K562 (cell line): ENCODE results near the gene MEF2B. TPM values are rescaled to one million over a fixed set of nuclear protein-coding genes. Genes with fewer than 3 reads are reported as not detected.
A peak's percentile ranks its signal among the peaks of the same experiment; 100 is the strongest.

Experiments
- EP400 ChIP-seq: fragments of 450-650 bp; IDR thresholded peaks from 2 replicates; pipeline ENCODE4 v1.6.1; 2017; ENCODE audit warnings: antibody characterized with exemption, mild to moderate bottlenecking, moderate library complexity
- ETV6 ChIP-seq, 3 experiments: fragments of 150-350 bp in 1 of 3; sonication (generic) in 1 of 3; formaldehyde crosslinking in 1 of 3; IDR thresholded peaks; 2 replicates each; pipeline versions ENCODE4 v1.6.1 to v1.8.0; 2014 to 2022; ENCODE audit warnings: borderline replicate concordance in 2 of 3, low read depth in 2 of 3, antibody characterized with exemption in 1 of 3, low read length in 1 of 3, mild to moderate bottlenecking in 1 of 3, missing genetic modification reagents in 1 of 3
- HNRNPL ChIP-seq: fragments of 200-400 bp; formaldehyde crosslinking; IDR thresholded peaks from 2 replicates; pipeline ENCODE4 v1.6.1; 2017; ENCODE audit warnings: low read depth, mild to moderate bottlenecking, low read length
- POLR2B ChIP-seq: fragments of 450-650 bp; IDR thresholded peaks from 2 replicates; pipeline ENCODE4 v1.6.1; 2018; ENCODE audit warnings: low read depth; ENCODE audit not compliant: partially characterized antibody
- POLR3G ChIP-seq: IDR thresholded peaks from 2 replicates; pipeline ENCODE4 v1.6.1; 2011; ENCODE audit not compliant: insufficient read length, insufficient replicate concordance; ENCODE audit errors: extremely low read depth
- RBM15 ChIP-seq: fragments of 200-400 bp; formaldehyde crosslinking; IDR thresholded peaks from 2 replicates; pipeline ENCODE4 v1.6.1; 2018; ENCODE audit warnings: mild to moderate bottlenecking, low read length, moderate library complexity; ENCODE audit not compliant: insufficient read depth
- RFX1 ChIP-seq: fragments of 450-650 bp; IDR thresholded peaks from 2 replicates; pipeline ENCODE4 v1.6.1; 2016; ENCODE audit warnings: mild to moderate bottlenecking, moderate library complexity
- RFX7 ChIP-seq: fragments of 250-450 bp; sonication (Bioruptor Pico); IDR thresholded peaks from 2 replicates; pipeline ENCODE4 v1.5.1; 2021; ENCODE audit warnings: mild to moderate bottlenecking
- SAP30 ChIP-seq: fragments of 200-600 bp; sonication (generic); IDR thresholded peaks from 2 replicates; pipeline ENCODE4 v1.6.1; 2012; ENCODE audit warnings: borderline replicate concordance, low read depth, mild to moderate bottlenecking, moderate library complexity, low read length, control low read depth, inconsistent platforms; ENCODE audit not compliant: insufficient read depth, poor library complexity, severe bottlenecking
- SMAD2 ChIP-seq: fragments of 150-350 bp; IDR thresholded peaks from 2 replicates; pipeline ENCODE4 v1.6.1; 2014; ENCODE audit warnings: low read depth, mild to moderate bottlenecking, low read length
- SRF ChIP-seq, 2 experiments: fragments of 250-450, 450-650 bp in 1 of 2; sonication (Bioruptor Pico) in 1 of 2; sonication (generic) in 1 of 2; formaldehyde crosslinking; IDR thresholded peaks; 2 replicates each; pipeline versions ENCODE4 v1.5.0 to v1.5.1; 2020 to 2022; ENCODE audit warnings: mild to moderate bottlenecking in 1 of 2, missing genetic modification reagents in 1 of 2
- TEAD1 ChIP-seq, 2 experiments: fragments of 450-650 bp in 1 of 2; sonication (generic) in 1 of 2; formaldehyde crosslinking; IDR thresholded peaks; 2 replicates each; pipeline versions ENCODE4 v1.4.0 to v1.8.0; 2020 to 2022; ENCODE audit warnings: mild to moderate bottlenecking in 2 of 2, missing genetic modification reagents in 1 of 2
- TEAD4 ChIP-seq, 2 experiments: sonication (generic) in 1 of 2; formaldehyde crosslinking in 1 of 2; IDR thresholded peaks; 2 replicates each; pipeline versions ENCODE4 v1.6.1 to v1.8.0; 2012 to 2022; ENCODE audit warnings: borderline replicate concordance in 1 of 2, inconsistent platforms in 1 of 2, low read length in 1 of 2, mild to moderate bottlenecking in 1 of 2, missing genetic modification reagents in 1 of 2
- ZBTB8A ChIP-seq: fragments of 450-650 bp; IDR thresholded peaks from 2 replicates; pipeline ENCODE4 v1.6.1; 2018; ENCODE audit warnings: mild to moderate bottlenecking, moderate library complexity; ENCODE audit not compliant: partially characterized antibody
- ZNF239 ChIP-seq: fragments of 250-450 bp; sonication (Bioruptor Pico); IDR thresholded peaks from 2 replicates; pipeline ENCODE4 v1.4.0; 2020; ENCODE audit warnings: mild to moderate bottlenecking
- ZNF384 ChIP-seq: IDR thresholded peaks from 2 replicates; pipeline ENCODE4 v1.6.1; 2012; ENCODE audit warnings: low read depth, low read length, improper control_type of control experiment
- ZNF780A ChIP-seq: fragments of 250-450 bp; sonication (Bioruptor Pico); IDR thresholded peaks from 2 replicates; pipeline ENCODE4 v1.5.0; 2021; ENCODE audit warnings: mild to moderate bottlenecking
- ZSCAN32 ChIP-seq: fragments of 450-650 bp; formaldehyde crosslinking; IDR thresholded peaks from 2 replicates; pipeline ENCODE4 v1.4.0; 2020; ENCODE audit warnings: mild to moderate bottlenecking, moderate library complexity
- ZZZ3 ChIP-seq: fragments of 450-650 bp; IDR thresholded peaks from 2 replicates; pipeline ENCODE4 v1.6.1; 2016; ENCODE audit warnings: antibody characterized with exemption, mild to moderate bottlenecking, moderate library complexity
- polyA plus RNA-seq, 8 experiments: library from polyadenylated mRNA; depleted of rRNA in 4 of 8; stranded (reverse) in 5 of 8; unstranded in 3 of 8; fragments of >200 nt; fragmentation: Nextera tagmentation in 2 of 8; fragmentation: Illumina TruSeq in 1 of 8; extraction: Ambion mirVana in 2 of 8; extraction: Trizol in 1 of 8; gene quantifications; 2 replicates each; pipeline versions ENCODE4 v1.2.1 to v1.2.3, GENCODE V29; 2011 to 2014; ENCODE audit warnings: inconsistent platforms in 1 of 8, missing spikeins in 1 of 8
- total RNA-seq, 7 experiments: library from RNA; depleted of rRNA in 6 of 7; stranded (reverse); fragments of >200 nt in 6 of 7; fragmentation: Illumina TruSeq in 2 of 7; extraction: Trizol in 2 of 7; gene quantifications; 2 replicates each; pipeline versions ENCODE4 v1.2.1 to v1.2.3, GENCODE V29; 2011 to 2021; ENCODE audit warnings: low replicate concordance in 1 of 7
- TF ChIP-seq, protein P1 (sequence below): sonication (generic); IDR thresholded peaks from 2 replicates; pipeline ENCODE4 v1.6.1; 2016
- TF ChIP-seq, protein P2 (sequence below): fragments of 450-650 bp; IDR thresholded peaks from 2 replicates; pipeline ENCODE4 v1.6.1; 2017; ENCODE audit warnings: antibody characterized with exemption, mild to moderate bottlenecking

MEF2B gene
- total and polyA plus RNA-seq, 9 of the 15 experiments (the other 6 are each of a cell fraction or from before 2014, with no cell fraction given): 0.14 to 1.9 (median 0.71) TPM; not detected in 3

DNA sequence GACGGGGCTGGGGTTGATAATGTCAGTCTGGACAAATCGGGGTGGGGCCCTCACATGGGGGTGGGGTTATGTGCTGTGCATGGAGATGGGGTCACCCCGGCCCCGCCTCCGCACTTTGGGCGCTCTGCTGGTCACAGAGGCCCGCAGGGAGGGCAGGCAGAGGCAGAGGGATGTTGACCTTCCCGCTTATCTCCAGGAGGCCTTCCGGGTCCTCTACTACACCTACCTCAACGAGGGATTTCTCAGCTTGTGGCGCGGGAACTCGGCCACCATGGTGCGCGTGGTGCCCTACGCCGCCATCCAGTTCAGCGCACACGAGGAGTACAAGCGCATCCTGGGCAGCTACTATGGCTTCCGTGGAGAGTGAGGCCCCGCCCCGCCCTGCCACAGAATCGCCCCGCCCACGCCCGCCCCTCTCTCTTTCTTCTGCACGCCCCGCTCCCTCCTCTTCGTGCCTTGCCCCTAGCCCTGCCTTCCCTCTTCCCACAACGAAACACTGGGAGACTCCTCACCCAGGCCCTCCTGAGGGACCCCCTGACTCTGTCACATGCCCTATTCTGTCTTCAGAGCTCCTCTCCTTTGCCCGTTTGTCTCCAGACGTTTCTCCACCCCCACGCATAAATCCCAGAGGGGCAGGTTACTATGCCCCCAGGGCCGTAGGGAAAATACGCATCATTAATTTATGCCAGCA, 64.6 kb downstream of the MEF2B start (continued):
- TF ChIP-seq, protein P1, sequence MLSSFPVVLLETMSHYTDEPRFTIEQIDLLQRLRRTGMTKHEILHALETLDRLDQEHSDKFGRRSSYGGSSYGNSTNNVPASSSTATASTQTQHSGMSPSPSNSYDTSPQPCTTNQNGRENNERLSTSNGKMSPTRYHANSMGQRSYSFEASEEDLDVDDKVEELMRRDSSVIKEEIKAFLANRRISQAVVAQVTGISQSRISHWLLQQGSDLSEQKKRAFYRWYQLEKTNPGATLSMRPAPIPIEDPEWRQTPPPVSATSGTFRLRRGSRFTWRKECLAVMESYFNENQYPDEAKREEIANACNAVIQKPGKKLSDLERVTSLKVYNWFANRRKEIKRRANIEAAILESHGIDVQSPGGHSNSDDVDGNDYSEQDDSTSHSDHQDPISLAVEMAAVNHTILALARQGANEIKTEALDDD: no peak
- TF ChIP-seq ETV6 (IDR thresholded peaks at IDR 0.05; ENCODE audit: borderline replicate concordance in 1 of 2, low read depth in 2 of 2, low read length in 1 of 2) (no peak), ETV6 (CRISPR knock-in tag; IDR thresholded peaks at IDR 0.05; ENCODE audit: borderline replicate concordance) (no peak), POLR3G (no peak), SRF (CRISPR knock-in tag; IDR thresholded peaks at IDR 0.05) (no peak), SMAD2 (no peak), ZSCAN32 (no peak), TEAD4 (IDR thresholded peaks at IDR 0.05; ENCODE audit: low read length) (no peak), TEAD4 (CRISPR knock-in tag; IDR thresholded peaks at IDR 0.05; ENCODE audit: borderline replicate concordance) (no peak), RBM15 (no peak), SAP30 (no peak), RFX7 (CRISPR knock-in tag) (no peak), ZBTB8A (no peak), POLR2B (peak; percentile 72), ZNF384 (no peak), ZZZ3 (no peak), EP400 (peak; percentile 94), RFX1 (no peak), ZNF780A (CRISPR knock-in tag) (no peak), ZNF239 (CRISPR knock-in tag) (no peak), TEAD1 (CRISPR knock-in tag; IDR thresholded peaks at IDR 0.05) (peak in 1 of 2 experiments; percentile 67; a peak in 1 of 4 replicates), HNRNPL (no peak)
- TF ChIP-seq, protein P2, sequence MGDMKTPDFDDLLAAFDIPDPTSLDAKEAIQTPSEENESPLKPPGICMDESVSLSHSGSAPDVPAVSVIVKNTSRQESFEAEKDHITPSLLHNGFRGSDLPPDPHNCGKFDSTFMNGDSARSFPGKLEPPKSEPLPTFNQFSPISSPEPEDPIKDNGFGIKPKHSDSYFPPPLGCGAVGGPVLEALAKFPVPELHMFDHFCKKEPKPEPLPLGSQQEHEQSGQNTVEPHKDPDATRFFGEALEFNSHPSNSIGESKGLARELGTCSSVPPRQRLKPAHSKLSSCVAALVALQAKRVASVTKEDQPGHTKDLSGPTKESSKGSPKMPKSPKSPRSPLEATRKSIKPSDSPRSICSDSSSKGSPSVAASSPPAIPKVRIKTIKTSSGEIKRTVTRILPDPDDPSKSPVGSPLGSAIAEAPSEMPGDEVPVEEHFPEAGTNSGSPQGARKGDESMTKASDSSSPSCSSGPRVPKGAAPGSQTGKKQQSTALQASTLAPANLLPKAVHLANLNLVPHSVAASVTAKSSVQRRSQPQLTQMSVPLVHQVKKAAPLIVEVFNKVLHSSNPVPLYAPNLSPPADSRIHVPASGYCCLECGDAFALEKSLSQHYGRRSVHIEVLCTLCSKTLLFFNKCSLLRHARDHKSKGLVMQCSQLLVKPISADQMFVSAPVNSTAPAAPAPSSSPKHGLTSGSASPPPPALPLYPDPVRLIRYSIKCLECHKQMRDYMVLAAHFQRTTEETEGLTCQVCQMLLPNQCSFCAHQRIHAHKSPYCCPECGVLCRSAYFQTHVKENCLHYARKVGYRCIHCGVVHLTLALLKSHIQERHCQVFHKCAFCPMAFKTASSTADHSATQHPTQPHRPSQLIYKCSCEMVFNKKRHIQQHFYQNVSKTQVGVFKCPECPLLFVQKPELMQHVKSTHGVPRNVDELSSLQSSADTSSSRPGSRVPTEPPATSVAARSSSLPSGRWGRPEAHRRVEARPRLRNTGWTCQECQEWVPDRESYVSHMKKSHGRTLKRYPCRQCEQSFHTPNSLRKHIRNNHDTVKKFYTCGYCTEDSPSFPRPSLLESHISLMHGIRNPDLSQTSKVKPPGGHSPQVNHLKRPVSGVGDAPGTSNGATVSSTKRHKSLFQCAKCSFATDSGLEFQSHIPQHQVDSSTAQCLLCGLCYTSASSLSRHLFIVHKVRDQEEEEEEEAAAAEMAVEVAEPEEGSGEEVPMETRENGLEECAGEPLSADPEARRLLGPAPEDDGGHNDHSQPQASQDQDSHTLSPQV: peak; percentile 75
